HG03571 (cell line): ENCODE results near the gene ZNF438.

Experiments used
- ATAC-seq: cut with Tn5 transposase; IDR thresholded peaks from one replicate; pipeline ENCODE4 v1.9.1; 2021; ENCODE audit not compliant: unreplicated experiment

ZNF438 gene

GRCh38 chr10:31013331-31013730 is 18.3 kb downstream of the ZNF438 start:
- no peak for ATAC-seq

DNA sequence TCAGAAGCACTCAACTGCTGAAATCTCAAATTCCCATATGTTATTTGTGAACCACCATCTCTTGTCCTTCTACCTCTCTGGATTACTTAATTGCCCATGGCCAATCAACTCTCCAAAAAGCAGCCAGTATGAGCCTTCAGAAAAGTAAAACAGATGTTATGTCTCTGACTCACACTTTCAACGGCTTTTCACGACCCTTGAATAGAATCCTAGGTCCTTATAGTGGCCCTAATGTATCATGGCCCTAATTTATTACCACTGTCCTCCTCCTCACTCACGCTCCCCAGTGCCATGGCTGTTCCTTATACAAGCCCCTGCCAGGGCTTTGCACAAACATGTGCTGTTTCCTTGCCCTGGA is 20.0 kb downstream of the ZNF438 start:
- no peak for ATAC-seq

- no peak for ATAC-seq
Observed at GRCh38 chr10:31011017-31011664, 20.5 kb downstream of the ZNF438 start.

GRCh38 chr10:31010062-31010461 is 21.6 kb downstream of the ZNF438 start:
- no peak for ATAC-seq

DNA sequence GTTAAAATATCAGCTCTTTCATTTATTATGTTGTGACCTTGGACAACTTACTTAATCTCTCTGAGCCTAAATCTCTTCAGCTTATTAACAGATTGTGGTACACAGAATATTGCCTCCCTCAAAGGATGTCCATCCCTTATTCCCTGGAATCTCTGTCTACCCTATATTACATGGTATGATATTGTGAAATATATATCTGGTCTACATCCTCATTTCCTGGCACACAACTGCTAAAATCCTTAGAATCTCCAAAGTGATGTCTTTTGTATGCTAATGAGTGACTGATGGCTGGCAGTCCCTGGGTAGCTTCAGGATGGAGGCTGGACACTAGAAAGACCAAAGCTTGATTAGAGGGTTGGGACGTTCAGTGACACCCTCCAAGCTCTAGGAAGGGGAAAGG is 25.8 kb downstream of the ZNF438 start:
- no peak for ATAC-seq

DNA sequence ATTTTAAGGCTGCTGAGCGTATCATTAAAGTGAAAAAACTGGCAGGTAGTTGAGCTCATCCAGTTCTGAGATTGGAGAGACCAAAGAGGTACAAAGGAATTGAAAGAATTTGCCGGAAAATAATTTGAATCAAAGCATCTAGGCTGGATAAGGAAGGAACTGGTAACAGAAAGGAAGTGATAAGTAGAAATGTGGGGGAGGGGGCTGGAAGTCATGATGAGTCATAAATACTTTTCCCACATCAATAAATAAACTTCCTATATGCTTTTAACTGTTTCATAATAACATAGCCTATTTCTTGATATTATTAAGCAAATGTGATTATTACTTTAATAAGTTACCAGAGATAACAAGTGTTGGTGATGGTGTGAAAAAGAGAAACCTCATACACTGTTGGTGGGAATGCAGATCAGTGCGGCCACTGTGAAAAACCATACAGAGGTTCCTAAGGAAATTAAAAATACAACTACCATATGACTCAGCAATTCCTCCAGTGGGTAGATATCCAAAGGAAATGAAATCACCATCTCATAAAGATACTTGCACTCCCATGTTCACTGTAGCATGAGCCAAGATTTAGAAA is 27.0 kb downstream of the ZNF438 start:
- no peak for ATAC-seq

DNA sequence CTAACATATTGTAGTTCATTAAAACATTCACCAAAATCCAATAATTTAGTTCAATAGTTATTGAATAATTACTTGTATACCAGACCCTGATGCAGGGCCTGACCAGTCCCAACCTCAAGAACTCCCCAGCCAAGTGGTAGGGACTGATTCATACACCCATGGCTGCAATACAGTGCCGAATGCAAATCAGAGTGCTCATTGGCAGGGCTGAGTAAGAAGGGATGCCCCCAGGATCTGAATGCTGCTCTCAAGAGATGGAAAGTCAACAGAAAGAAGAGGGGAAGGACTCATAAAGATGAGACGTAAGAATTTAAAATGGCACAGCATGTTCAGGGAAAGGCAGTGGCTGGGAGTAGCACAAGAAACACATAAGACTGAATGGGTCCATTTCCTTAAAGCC is 29.9 kb downstream of the ZNF438 start:
- no peak for ATAC-seq

GRCh38 chr10:31000867-31001266 is 30.8 kb downstream of the ZNF438 start:
- no peak for ATAC-seq

DNA sequence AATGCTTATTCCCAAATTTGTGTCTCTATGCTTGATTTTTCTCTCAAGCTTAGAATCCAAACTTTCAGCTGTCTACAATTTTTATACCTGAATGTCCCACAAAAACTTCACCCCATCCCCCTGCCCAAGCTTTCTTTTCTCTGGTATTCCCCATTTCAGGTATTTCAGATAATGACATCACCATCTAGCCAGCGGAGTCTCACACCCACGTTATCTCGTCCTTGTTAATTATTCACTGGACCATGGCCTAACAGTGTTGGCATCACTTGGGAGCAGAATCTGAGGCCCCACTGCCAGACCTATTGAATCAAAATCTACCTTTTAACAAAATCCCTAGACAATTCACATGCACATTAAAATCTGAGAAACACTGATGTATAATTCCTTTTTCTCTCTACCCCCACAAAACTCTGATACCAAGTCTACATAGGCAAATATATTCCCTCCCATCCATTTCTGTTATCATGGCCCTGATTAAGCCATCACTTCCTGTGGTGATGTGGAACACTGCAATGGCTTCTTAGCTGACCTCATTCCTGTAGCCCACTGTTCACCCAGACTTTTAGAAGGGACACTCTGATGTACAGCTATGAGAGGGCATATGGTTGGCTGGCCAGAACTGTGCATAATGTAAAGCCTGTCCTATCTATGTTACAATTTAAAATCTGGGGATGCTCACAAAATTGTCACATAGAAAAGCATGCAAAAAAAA is 31.4 kb downstream of the ZNF438 start:
- no peak for ATAC-seq

GRCh38 chr10:30999070-30999712 is 32.5 kb downstream of the ZNF438 start:
- ATAC-seq = no peak

- no peak for ATAC-seq
Observed at GRCh38 chr10:30997536-30998235, 34.0 kb downstream of the ZNF438 start.

GRCh38 chr10:30996481-30997005 is 35.1 kb downstream of the ZNF438 start:
- ATAC-seq = no peak

- ATAC-seq = no peak
Observed at GRCh38 chr10:30995081-30995770, 36.4 kb downstream of the ZNF438 start.

DNA sequence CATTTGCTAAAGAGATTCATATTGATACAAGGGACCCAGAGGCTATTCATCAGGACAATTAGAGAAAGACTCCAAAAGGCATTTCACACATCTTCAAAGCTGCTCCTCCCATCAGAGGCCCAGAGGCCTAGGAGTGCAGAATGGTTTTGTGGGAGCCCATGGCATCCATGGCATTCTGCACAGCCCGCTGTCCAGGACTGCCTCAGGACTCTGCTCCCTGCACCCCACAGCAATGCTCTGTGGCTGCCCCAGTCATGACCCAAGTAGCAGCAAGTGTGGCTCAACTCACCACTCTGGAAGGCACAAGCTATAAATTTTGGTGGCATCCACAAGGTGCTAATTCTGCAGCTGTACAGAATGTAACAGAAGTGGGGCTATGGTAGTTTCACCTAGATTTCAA is 38.5 kb downstream of the ZNF438 start:
- ATAC-seq = no peak

DNA sequence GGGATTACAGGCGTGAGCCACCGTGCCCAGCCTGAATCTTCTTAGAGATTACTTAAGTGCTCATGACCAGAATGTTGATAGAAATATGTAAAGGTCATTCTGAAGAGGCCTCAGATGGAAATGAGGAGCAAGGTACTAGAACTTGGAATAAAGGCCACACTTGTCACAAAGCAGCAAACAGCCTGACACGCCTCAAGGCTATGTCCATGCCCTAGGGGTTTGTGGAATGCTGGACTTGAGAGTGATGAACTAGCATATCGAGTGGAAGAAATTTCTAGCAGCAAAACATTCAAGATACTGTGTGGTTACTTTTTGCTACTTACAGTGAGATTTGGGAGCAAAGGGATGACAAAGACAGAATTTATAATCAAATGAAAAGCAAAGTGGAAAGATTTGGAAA is 39.0 kb downstream of the ZNF438 start:
- ATAC-seq = no peak

GRCh38 chr10:30991647-30992011 is 40.0 kb downstream of the ZNF438 start:
- ATAC-seq = no peak

- no peak for ATAC-seq
Observed at GRCh38 chr10:30990971-30991646, 40.6 kb downstream of the ZNF438 start.

GRCh38 chr10:30990351-30990750 is 41.3 kb downstream of the ZNF438 start:
- no peak for ATAC-seq

DNA sequence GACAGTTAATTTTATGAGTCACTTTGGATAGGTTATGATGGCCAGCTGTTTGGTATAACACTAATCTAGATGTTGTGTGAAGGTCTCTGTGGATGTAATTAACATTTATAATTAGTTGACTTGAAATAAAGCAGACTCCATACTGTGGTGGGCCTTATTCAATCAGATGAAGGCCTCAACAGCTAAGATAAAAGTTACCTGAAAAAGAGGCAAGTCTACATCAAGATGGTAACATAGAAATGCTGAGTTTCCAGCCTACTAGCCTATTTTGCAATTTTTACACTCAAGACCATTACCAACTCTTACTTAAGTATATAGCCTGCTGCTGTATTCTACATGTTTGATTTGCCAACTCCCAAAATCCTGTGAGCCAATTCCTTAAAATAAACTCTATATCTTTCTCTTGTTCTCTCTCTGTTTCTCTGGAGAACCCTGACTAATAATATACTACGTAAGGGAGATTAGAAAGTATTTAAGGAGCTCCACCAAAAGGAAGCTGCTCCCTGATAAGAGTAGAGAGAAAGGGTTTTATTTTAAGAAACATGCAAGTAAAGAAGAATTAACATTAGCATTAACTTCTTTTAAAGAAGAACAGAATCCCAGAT is 42.7 kb downstream of the ZNF438 start:
- ATAC-seq = no peak

DNA sequence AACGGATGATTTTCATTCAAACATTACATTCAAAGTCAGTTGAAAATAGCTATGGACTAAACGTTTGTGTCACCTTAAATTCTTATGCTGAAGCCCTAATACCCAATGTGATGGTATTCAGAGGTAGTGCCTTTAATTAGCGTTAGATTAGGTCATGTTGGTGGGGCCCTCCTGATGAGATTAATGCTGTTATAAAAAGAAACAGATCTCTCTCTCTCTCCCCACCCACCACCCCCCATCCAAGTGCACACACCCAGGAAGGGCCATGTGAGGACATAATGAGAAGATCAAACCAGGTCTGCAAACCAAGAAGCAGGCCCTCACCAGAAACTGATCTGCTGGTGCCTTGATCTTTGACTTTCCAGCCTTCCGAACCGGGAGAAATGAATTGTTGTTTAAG is 44.2 kb downstream of the ZNF438 start:
- no peak for ATAC-seq
